HEK293 (cell line): ENCODE results near the gene GDF2.

Source experiments
- CTCF ChIA-PET: fragments of 350-600 bp; formaldehyde crosslinking; extraction: SDS; loops from one replicate; lab custom pipeline; 2021; ENCODE audit warnings: antibody characterized with exemption; lab: Yijun Ruan, JAX
- POLR2A ChIA-PET: fragments of 300-600 bp; formaldehyde crosslinking; extraction: SDS; loops from one replicate; lab custom pipeline; 2020; ENCODE audit warnings: antibody characterized with exemption, inconsistent platforms; lab: Yijun Ruan, JAX
- H3K27ac ChIP-seq: fragments of 200-500 bp; sonication (Bioruptor generic); 2 replicates; pipeline ENCODE4 v1.5.1; 2014; ENCODE audit warnings: low read depth, low read length, control low read depth, inconsistent platforms; ENCODE audit errors: extremely low read depth
- H3K36me3 ChIP-seq, 2 experiments: fragments of 200-500 bp in 1 of 2; sonication (Bioruptor generic) in 1 of 2; 1 replicate in 1 of 2; 2 replicates in 1 of 2; pipeline ENCODE4 v1.5.1; 2014 to 2017; ENCODE audit warnings: inconsistent platforms in 2 of 2, low read length in 2 of 2; ENCODE audit not compliant: control insufficient read depth in 2 of 2, insufficient read depth in 1 of 2
- H3K4me1 ChIP-seq: fragments of 200-500 bp; sonication (Bioruptor generic); 2 replicates; pipeline ENCODE4 v1.5.1; 2014; ENCODE audit warnings: mild to moderate bottlenecking, low read length, inconsistent platforms; ENCODE audit not compliant: control insufficient read depth, insufficient read depth
- H3K4me3 ChIP-seq: 2 replicates; pipeline ENCODE4 v1.5.1; 2011; ENCODE audit warnings: low read depth, mild to moderate bottlenecking, control low read depth, low read length, moderate library complexity
- H3K9me3 ChIP-seq: fragments of 200-500 bp; sonication (Bioruptor generic); 2 replicates; pipeline ENCODE4 v1.5.1; 2014; ENCODE audit warnings: low read depth, low read length, inconsistent platforms; ENCODE audit not compliant: control insufficient read depth, insufficient read depth
- BCL11B ChIP-seq: fragments of 450-650 bp; formaldehyde crosslinking; IDR thresholded peaks from 2 replicates; pipeline ENCODE4 v1.5.1; 2016; ENCODE audit warnings: low read depth, missing biosample characterization, missing genetic modification characterization
- CTCF ChIP-seq: fragments of 450-650 bp; formaldehyde crosslinking; IDR thresholded peaks from 2 replicates; pipeline ENCODE4 v1.5.1; 2016; ENCODE audit warnings: missing biosample characterization, missing genetic modification characterization
- ELK4 ChIP-seq: IDR thresholded peaks from 2 replicates; pipeline ENCODE4 v1.6.1; 2011; ENCODE audit warnings: mild to moderate bottlenecking, low read depth, low read length, borderline replicate concordance
- ZBTB20 ChIP-seq: fragments of 450-650 bp; formaldehyde crosslinking; IDR thresholded peaks from 2 replicates; pipeline ENCODE4 v1.5.1; 2016; ENCODE audit warnings: missing biosample characterization, missing genetic modification characterization
- ZBTB21 ChIP-seq: fragments of 450-650 bp; formaldehyde crosslinking; IDR thresholded peaks from 2 replicates; pipeline ENCODE4 v1.5.1; 2017; ENCODE audit warnings: missing biosample characterization, missing genetic modification characterization
- ZBTB44 ChIP-seq: fragments of 450-650 bp; IDR thresholded peaks from 2 replicates; pipeline ENCODE4 v1.5.1; 2018; ENCODE audit warnings: missing biosample characterization, mild to moderate bottlenecking, missing genetic modification characterization
- ZBTB8A ChIP-seq: fragments of 450-650 bp; formaldehyde crosslinking; IDR thresholded peaks from 2 replicates; pipeline ENCODE4 v1.5.1; 2016; ENCODE audit warnings: missing biosample characterization, missing genetic modification characterization
- ZNF114 ChIP-seq: fragments of 450-650 bp; formaldehyde crosslinking; IDR thresholded peaks from 2 replicates; pipeline ENCODE4 v1.5.0; 2017; ENCODE audit warnings: missing biosample characterization, missing genetic modification characterization
- ZNF132 ChIP-seq: fragments of 450-650 bp; formaldehyde crosslinking; IDR thresholded peaks from 2 replicates; pipeline ENCODE4 v1.5.1; 2017; ENCODE audit warnings: missing biosample characterization, missing genetic modification characterization, borderline replicate concordance
- ZNF133 ChIP-seq: fragments of 450-650 bp; formaldehyde crosslinking; IDR thresholded peaks from 2 replicates; pipeline ENCODE4 v1.5.1; 2016; ENCODE audit warnings: missing biosample characterization, missing genetic modification characterization
- ZNF174 ChIP-seq: fragments of 450-650 bp; formaldehyde crosslinking; IDR thresholded peaks from 2 replicates; pipeline ENCODE4 v1.5.0; 2017; ENCODE audit warnings: missing biosample characterization, mild to moderate bottlenecking, missing genetic modification characterization
- ZNF221 ChIP-seq: fragments of 450-650 bp; formaldehyde crosslinking; IDR thresholded peaks from 2 replicates; pipeline ENCODE4 v1.5.1; 2017; ENCODE audit warnings: missing biosample characterization, missing genetic modification characterization, borderline replicate concordance
- ZNF302 ChIP-seq: fragments of 450-650 bp; formaldehyde crosslinking; IDR thresholded peaks from 2 replicates; pipeline ENCODE4 v1.5.1; 2016; ENCODE audit warnings: missing biosample characterization, missing genetic modification characterization, low read depth
- ZNF510 ChIP-seq: fragments of 450-650 bp; formaldehyde crosslinking; IDR thresholded peaks from 2 replicates; pipeline ENCODE4 v1.5.1; 2018; ENCODE audit warnings: mild to moderate bottlenecking, missing genetic modification characterization, missing biosample characterization; ENCODE audit not compliant: insufficient replicate concordance
- ZNF626 ChIP-seq: fragments of 450-650 bp; sonication (Bioruptor Pico); formaldehyde crosslinking; IDR thresholded peaks from 2 replicates; pipeline ENCODE4 v1.5.1; 2018; ENCODE audit warnings: missing biosample characterization, missing genetic modification characterization, inconsistent platforms
- ZNF639 ChIP-seq: fragments of 450-650 bp; formaldehyde crosslinking; IDR thresholded peaks from 2 replicates; pipeline ENCODE4 v1.5.1; 2016; ENCODE audit warnings: missing biosample characterization, missing genetic modification characterization
- ZNF645 ChIP-seq: fragments of 450-650 bp; formaldehyde crosslinking; IDR thresholded peaks from 2 replicates; pipeline ENCODE4; 2016; ENCODE audit warnings: missing biosample characterization, missing genetic modification characterization
- ZNF747 ChIP-seq: fragments of 450-650 bp; formaldehyde crosslinking; IDR thresholded peaks from 2 replicates; pipeline ENCODE4 v1.5.1; 2016; ENCODE audit warnings: missing biosample characterization, missing genetic modification characterization
- ZNF76 ChIP-seq: fragments of 450-650 bp; formaldehyde crosslinking; IDR thresholded peaks from 2 replicates; pipeline ENCODE4; 2016; ENCODE audit warnings: low read depth, missing biosample characterization, missing genetic modification characterization, borderline replicate concordance
- ZNF777 ChIP-seq: fragments of 450-650 bp; formaldehyde crosslinking; IDR thresholded peaks from 2 replicates; pipeline ENCODE4 v1.5.1; 2017; ENCODE audit warnings: missing biosample characterization, missing genetic modification characterization, borderline replicate concordance
- ZSCAN30 ChIP-seq: fragments of 450-650 bp; IDR thresholded peaks from 2 replicates; pipeline ENCODE4 v1.5.1; 2018; ENCODE audit warnings: missing biosample characterization, mild to moderate bottlenecking, missing genetic modification characterization, moderate library complexity

GDF2 gene

GRCh38 chr10:47346581-47347302 lies 24.5 kb downstream of the GDF2 start:
- TF ChIP-seq ZNF639 (tag by site-specific recombination) = no peak
- TF ChIP-seq ZBTB8A (tag by site-specific recombination) = no peak
- no peak for TF ChIP-seq ZBTB44
- TF ChIP-seq ZBTB21 (tag by site-specific recombination) = no peak
- POLR2A ChIA-PET = no interaction called here
- H3K27ac ChIP-seq = no peak overlapping the region

GRCh38 chr10:47347303-47347675 lies 25.0 kb downstream of the GDF2 start:
- Histone ChIP-seq H3K4me1 (peaks cover 3% of the 10 kb centered on the region; the same call in 1 of the 2 replicates), H3K36me3 (no peaks in the 10 kb centered on the region), H3K27ac (no peak overlapping the region), H3K9me3 (no peaks in the 10 kb centered on the region), H3K4me3 (no peak overlapping the region)
- no peak for TF ChIP-seq ZNF76 (tag by site-specific recombination)
- no peak for TF ChIP-seq ZBTB20 (tag by site-specific recombination)
- TF ChIP-seq ZNF132 = no peak
- no peak for TF ChIP-seq ZNF626
- no peak for TF ChIP-seq ELK4
- no peak for TF ChIP-seq ZNF114 (tag by site-specific recombination)
- TF ChIP-seq ZNF302 (tag by site-specific recombination) = no peak
- TF ChIP-seq ZNF174 = no peak
- no peak for TF ChIP-seq CTCF
- no peak for TF ChIP-seq ZNF777
- no peak for TF ChIP-seq ZNF133 (tag by site-specific recombination)
- no peak for TF ChIP-seq ZNF510 (tag by site-specific recombination)
- no peak for TF ChIP-seq BCL11B
- no peak for TF ChIP-seq ZNF221 (tag by site-specific recombination)
- no peak for TF ChIP-seq ZNF645 (tag by site-specific recombination)
- no peak for TF ChIP-seq ZSCAN30 (tag by site-specific recombination)
- TF ChIP-seq ZNF747 (tag by site-specific recombination) = no peak
- ChIA-PET POLR2A (no interaction called here), CTCF (interaction anchor here (0.5 to 1.3 kb wide), 6 partner anchors 8 to 354 kb away, joined by 3 to 4 read pairs (median 4); no protein-coding TSS in a partner anchor)

More at GRCh38 chr10:47346581-47347302, 24.5 kb downstream of the GDF2 start:
- H3K4me3 ChIP-seq = no peak overlapping the region
- H3K4me1 ChIP-seq = peaks cover 3% of the 10 kb centered on the region; the same call in 1 of the 2 replicates
- H3K36me3 ChIP-seq = no peaks in the 10 kb centered on the region
- CTCF ChIA-PET = interaction anchor here (1.0 to 1.3 kb wide), 4 partner anchors 9 to 315 kb away, joined by 3 to 4 read pairs (median 4); no protein-coding TSS in a partner anchor
- no peaks in the 10 kb centered on the region for H3K9me3 ChIP-seq
